ENCODE results near the gene STRAP. TPM values are rescaled to one million over a fixed set of nuclear protein-coding genes. Genes with fewer than 3 reads are reported as not detected.

The STRAP gene
- total and polyA plus RNA-seq, 9 of the 15 experiments (the other 6 are each of a cell fraction or from before 2014, with no cell fraction given): 58.5 to 134 (median 89.5) TPM

- H3K9ac ChIP-seq (ENCODE audit: insufficient read depth in 1 of 2, low read depth in 2 of 2, low read length in 2 of 2): no peak overlapping the region
- CTCF ChIA-PET (ENCODE audit: low intra/inter-chr PET ratio): no interaction called here
- H3K4me1 ChIP-seq (replicated peaks in 1 of 2; ENCODE audit: control insufficient read depth in 2 of 2, insufficient read depth in 2 of 2, low read length in 2 of 2): no peaks in the 10 kb centered on the region
- H3K27ac ChIP-seq (ENCODE audit: extremely low read depth, low read depth, low read length): no peak overlapping the region
- peak in 1 of 4 experiments; percentile 11 for DNase-seq (ENCODE audit: extremely low read depth in 1 of 4, low spot score in 3 of 4)
- no peaks in the 10 kb centered on the region for H3K79me2 ChIP-seq (ENCODE audit: control insufficient read depth, insufficient read depth, low read length)
- BruUV-seq (replicated peaks): no TSS peak
- in situ Hi-C loops (cut with MboI): no loop called here
- WGBS (ENCODE audit: insufficient coverage, low coverage, missing lambda C conversion rate): 26% methylated on average over 3 of the region's 3 CpGs
- H3K9me1 ChIP-seq (ENCODE audit: control insufficient read depth, insufficient read depth, low read length): no peaks in the 10 kb centered on the region
- no peak overlapping the region for H3K4me2 ChIP-seq (ENCODE audit: insufficient read depth, low read length)
- POLR2A ChIA-PET: interaction anchor here (1.2 kb wide), 1 partner anchor 23 kb away, joined by 3 read pairs; no protein-coding TSS in a partner anchor
- H3K27me3 ChIP-seq (ENCODE audit: control insufficient read depth in 2 of 2, insufficient read depth in 2 of 2, low read length in 2 of 2): no peaks in the 10 kb centered on the region
- H2AFZ ChIP-seq (ENCODE audit: low read depth, low read length): no peak overlapping the region
- H3K36me3 ChIP-seq (ENCODE audit: control insufficient read depth, insufficient read depth, low read length): no peaks in the 10 kb centered on the region
- intact Hi-C loops (cut with micrococcal nuclease): no loop called here
- H3K9me3 ChIP-seq (replicated peaks; ENCODE audit: control insufficient read depth, insufficient read depth, low read depth, low read length): no peaks in the 10 kb centered on the region
- H3K4me3 ChIP-seq: no peak overlapping the region
- FAIRE-seq: no peak
- H4K20me1 ChIP-seq (replicated peaks; ENCODE audit: control insufficient read depth, insufficient read depth, low read length): no peaks in the 10 kb centered on the region
- ATAC-seq: no peak; the same call in 2 of the 3 replicates
- TF ChIP-seq MAFF (IDR thresholded peaks at IDR 0.05; ENCODE audit: low read length) (peak; percentile 37; the same call in 1 of the 2 replicates), ZC3H11A (IDR thresholded peaks at IDR 0.05; ENCODE audit: low read depth, low read length) (no peak), ATF1 (CRISPR knock-in tag; IDR thresholded peaks at IDR 0.05) (no peak), ATF1 (tag; IDR thresholded peaks at IDR 0.05) (no peak), ZNF561 (CRISPR knock-in tag; conservative IDR thresholded peaks at IDR 0.05) (no peak), ZNF408 (CRISPR knock-in tag; IDR thresholded peaks at IDR 0.05; ENCODE audit: low read depth) (no peak), MAFG (tag; conservative IDR thresholded peaks at IDR 0.05) (peak; percentile 40), NFE2 (IDR thresholded peaks at IDR 0.05; ENCODE audit: low read depth) (peak; percentile 56), KDM2B (CRISPR knock-in tag; IDR thresholded peaks at IDR 0.05) (no peak), HES1 (IDR thresholded peaks at IDR 0.05; ENCODE audit: low read depth) (no peak), ZNF707 (CRISPR knock-in tag; conservative IDR thresholded peaks at IDR 0.05) (no peak), E2F3 (CRISPR knock-in tag; IDR thresholded peaks at IDR 0.05) (no peak), JUN (IDR thresholded peaks at IDR 0.05; ENCODE audit: borderline replicate concordance, low read depth, low read length) (no peak), JUN (CRISPR knock-in tag; IDR thresholded peaks at IDR 0.05; ENCODE audit: borderline replicate concordance) (no peak), PPARD (CRISPR knock-in tag; IDR thresholded peaks at IDR 0.05) (no peak), ZNF316 (IDR thresholded peaks at IDR 0.05) (peak; percentile 56), JUNB (CRISPR knock-in tag; conservative IDR thresholded peaks at IDR 0.05) (no peak), RFX7 (CRISPR knock-in tag; IDR thresholded peaks at IDR 0.05) (no peak), ZNF140 (CRISPR knock-in tag; IDR thresholded peaks at IDR 0.05) (no peak), PCBP2 (IDR thresholded peaks at IDR 0.05; ENCODE audit: low read depth, low read length, poor library complexity, severe bottlenecking) (no peak), NFE2L1 (tag; IDR thresholded peaks at IDR 0.05; ENCODE audit: borderline replicate concordance, low read depth) (peak; percentile 52; the same call in 1 of the 2 replicates)
- TF ChIP-seq, protein P1, sequence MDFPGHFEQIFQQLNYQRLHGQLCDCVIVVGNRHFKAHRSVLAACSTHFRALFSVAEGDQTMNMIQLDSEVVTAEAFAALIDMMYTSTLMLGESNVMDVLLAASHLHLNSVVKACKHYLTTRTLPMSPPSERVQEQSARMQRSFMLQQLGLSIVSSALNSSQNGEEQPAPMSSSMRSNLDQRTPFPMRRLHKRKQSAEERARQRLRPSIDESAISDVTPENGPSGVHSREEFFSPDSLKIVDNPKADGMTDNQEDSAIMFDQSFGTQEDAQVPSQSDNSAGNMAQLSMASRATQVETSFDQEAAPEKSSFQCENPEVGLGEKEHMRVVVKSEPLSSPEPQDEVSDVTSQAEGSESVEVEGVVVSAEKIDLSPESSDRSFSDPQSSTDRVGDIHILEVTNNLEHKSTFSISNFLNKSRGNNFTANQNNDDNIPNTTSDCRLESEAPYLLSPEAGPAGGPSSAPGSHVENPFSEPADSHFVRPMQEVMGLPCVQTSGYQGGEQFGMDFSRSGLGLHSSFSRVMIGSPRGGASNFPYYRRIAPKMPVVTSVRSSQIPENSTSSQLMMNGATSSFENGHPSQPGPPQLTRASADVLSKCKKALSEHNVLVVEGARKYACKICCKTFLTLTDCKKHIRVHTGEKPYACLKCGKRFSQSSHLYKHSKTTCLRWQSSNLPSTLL (IDR thresholded peaks at IDR 0.05): no peak
Measured at GRCh38 chr12:15931590-15932053, 49.4 kb downstream of the STRAP start.
